NCI-H2107 (cell line): Measurements from ENCODE around the gene FAM168A.

ENCODE experiments used
- DNase-seq: peaks from one replicate; lab custom pipeline; 2025; lab: John Stamatoyannopoulos, UW

FAM168A gene

GRCh38 chr11:73388265-73389133, 209.4 kb downstream of the FAM168A start:
- DNase-seq, result no peak

- DNase-seq, result no peak
Observed at GRCh38 chr11:73387594-73388264, 210.2 kb downstream of the FAM168A start.

GRCh38 chr11:73386546-73386945, 211.4 kb downstream of the FAM168A start:
- no peak for DNase-seq

- DNase-seq, result no peak
Observed at GRCh38 chr11:73386016-73386415, 211.9 kb downstream of the FAM168A start.

- no peak for DNase-seq
Observed at GRCh38 chr11:73384872-73385689, 212.8 kb downstream of the FAM168A start.

GRCh38 chr11:73384531-73384871, 213.4 kb downstream of the FAM168A start:
- no peak for DNase-seq

- no peak for DNase-seq
Observed at GRCh38 chr11:73384125-73384441, 213.8 kb downstream of the FAM168A start.

- DNase-seq, result no peak
Observed at GRCh38 chr11:73383249-73384124, 214.4 kb downstream of the FAM168A start.

- no peak for DNase-seq
Observed at GRCh38 chr11:73382747-73383146, 215.2 kb downstream of the FAM168A start.

GRCh38 chr11:73382183-73382582, 215.7 kb downstream of the FAM168A start:
- no peak for DNase-seq

- no peak for DNase-seq
Observed at GRCh38 chr11:73381589-73381988, 216.3 kb downstream of the FAM168A start.

GRCh38 chr11:73380897-73381410, 217.0 kb downstream of the FAM168A start:
- DNase-seq, result no peak

- no peak for DNase-seq
Observed at GRCh38 chr11:73380331-73380730, 217.6 kb downstream of the FAM168A start.

GRCh38 chr11:73379189-73379880, 218.6 kb downstream of the FAM168A start:
- DNase-seq, result no peak

- DNase-seq, result no peak
Observed at GRCh38 chr11:73376803-73377629, 220.9 kb downstream of the FAM168A start.

- DNase-seq, result peak; percentile 61
Observed at GRCh38 chr11:73376160-73376802, 221.6 kb downstream of the FAM168A start, which contains the start of gene RELT. Gene RELT, plus strand, starts transcription at chr11:73376399. Its CDS starts 12,738 bp downstream, at chr11:73389137.

- DNase-seq, result no peak
Observed at GRCh38 chr11:73375830-73376159, 222.1 kb downstream of the FAM168A start.

- DNase-seq, result no peak
Observed at GRCh38 chr11:73374151-73374550, 223.8 kb downstream of the FAM168A start.

- no peak for DNase-seq
Observed at GRCh38 chr11:73372375-73372993, 225.4 kb downstream of the FAM168A start.
